SK-N-MC (cell line): ENCODE data around the gene KCNQ1OT1.

ENCODE experiments used
- DNase-seq: peaks from one replicate; pipeline ENCODE4 v3.0.0-alpha.2; 2011; ENCODE audit warnings: low read depth, low spot score
- H3K27ac ChIP-seq: fragments of 200-600 bp; sonication (generic); 2 replicates; pipeline ENCODE4 v1.5.1; 2016; ENCODE audit warnings: mixed run types
- H3K36me3 ChIP-seq: fragments of 200-600 bp; sonication (generic); 2 replicates; pipeline ENCODE4 v1.6.1; 2017; ENCODE audit warnings: antibody characterized with exemption, low read length, mixed read lengths; ENCODE audit not compliant: insufficient read depth
- H3K4me3 ChIP-seq: fragments of 200-600 bp; sonication (generic); 2 replicates; pipeline ENCODE4 v1.5.1; 2016
- H3K9ac ChIP-seq: fragments of 200-600 bp; sonication (generic); 2 replicates; pipeline ENCODE4 v1.8.0; 2017; ENCODE audit warnings: mixed run types, mixed read lengths; ENCODE audit not compliant: insufficient read length
- H3K9me3 ChIP-seq: fragments of 200-600 bp; sonication (generic); 2 replicates; pipeline ENCODE4 v1.6.1; 2017; ENCODE audit warnings: low read depth, mild to moderate bottlenecking, antibody characterized with exemption, low read length, moderate library complexity, mixed read lengths
- EZH2 ChIP-seq: fragments of 200-600 bp; sonication (generic); IDR thresholded peaks from one replicate; pipeline ENCODE4 v1.6.1; 2017; ENCODE audit warnings: antibody characterized with exemption
- FOXP2 ChIP-seq: optimal IDR thresholded peaks from 2 replicates; pipeline ENCODE3; 2011; ENCODE audit warnings: mild to moderate bottlenecking, moderate library complexity; ENCODE audit not compliant: insufficient read depth; ENCODE audit errors: extremely low read length, control extremely low read depth
- POLR2AphosphoS5 ChIP-seq: IDR thresholded peaks from 2 replicates; pipeline ENCODE4 v1.6.1; 2012; ENCODE audit warnings: mild to moderate bottlenecking, low read depth, low read length, borderline replicate concordance

The KCNQ1OT1 gene

GRCh38 chr11:2689651-2690575 is 9.9 kb downstream of the KCNQ1OT1 start:
- H3K4me3 ChIP-seq, result no peak overlapping the region
- H3K27ac ChIP-seq, result no peak overlapping the region
- H3K9me3 ChIP-seq, result no peaks in the 10 kb centered on the region
- no peaks in the 10 kb centered on the region; the same call in 1 of the 2 replicates for H3K36me3 ChIP-seq
- TF ChIP-seq EZH2 (no peak), FOXP2 (no peak), POLR2AphosphoS5 (no peak)
- H3K9ac ChIP-seq, result no peak overlapping the region
- DNase-seq, result no peak

- Histone ChIP-seq H3K9ac (no peak overlapping the region), H3K4me3 (no peak overlapping the region), H3K9me3 (no peaks in the 10 kb centered on the region), H3K36me3 (no peaks in the 10 kb centered on the region; the same call in 1 of the 2 replicates), H3K27ac (no peak overlapping the region)
- DNase-seq, result no peak
- TF ChIP-seq POLR2AphosphoS5 (no peak), FOXP2 (no peak), EZH2 (no peak)
These were observed 11.2 kb downstream of the KCNQ1OT1 start for GRCh38 chr11:2688381-2689231.

GRCh38 chr11:2687782-2688191 is 12.0 kb downstream of the KCNQ1OT1 start:
- no peak for TF ChIP-seq FOXP2
- no peak for TF ChIP-seq POLR2AphosphoS5
- no peak for TF ChIP-seq EZH2
- no peak overlapping the region for H3K27ac ChIP-seq
- no peak overlapping the region for H3K9ac ChIP-seq
- DNase-seq, result no peak
- H3K4me3 ChIP-seq, result no peak overlapping the region
- peaks cover 2% of the 10 kb centered on the region; the same call in 1 of the 2 replicates for H3K36me3 ChIP-seq
- no peaks in the 10 kb centered on the region for H3K9me3 ChIP-seq

GRCh38 chr11:2687223-2687530 is 12.6 kb downstream of the KCNQ1OT1 start:
- Histone ChIP-seq H3K9me3 (no peaks in the 10 kb centered on the region), H3K9ac (no peak overlapping the region), H3K27ac (no peak overlapping the region), H3K4me3 (no peak overlapping the region), H3K36me3 (peaks cover 8% of the 10 kb centered on the region; the same call in 1 of the 2 replicates)
- no peak for TF ChIP-seq FOXP2
- TF ChIP-seq POLR2AphosphoS5, result no peak
- TF ChIP-seq EZH2, result no peak
- no peak for DNase-seq

GRCh38 chr11:2686360-2687222 is 13.2 kb downstream of the KCNQ1OT1 start:
- peaks cover 9% of the 10 kb centered on the region; the same call in 1 of the 2 replicates for H3K36me3 ChIP-seq
- H3K4me3 ChIP-seq, result no peak overlapping the region
- no peak for DNase-seq
- TF ChIP-seq EZH2 (no peak), FOXP2 (no peak), POLR2AphosphoS5 (no peak)
- no peak overlapping the region for H3K27ac ChIP-seq
- H3K9me3 ChIP-seq, result no peaks in the 10 kb centered on the region
- no peak overlapping the region for H3K9ac ChIP-seq

GRCh38 chr11:2685566-2686359 is 14.0 kb downstream of the KCNQ1OT1 start:
- H3K9me3 ChIP-seq, result no peaks in the 10 kb centered on the region
- H3K36me3 ChIP-seq, result peaks cover 9% of the 10 kb centered on the region; the same call in 1 of the 2 replicates
- no peak overlapping the region for H3K27ac ChIP-seq
- H3K9ac ChIP-seq, result no peak overlapping the region
- TF ChIP-seq FOXP2 (no peak), POLR2AphosphoS5 (no peak), EZH2 (no peak)
- DNase-seq, result no peak
- no peak overlapping the region for H3K4me3 ChIP-seq

GRCh38 chr11:2685051-2685450 is 14.7 kb downstream of the KCNQ1OT1 start:
- Histone ChIP-seq H3K36me3 (peaks cover 9% of the 10 kb centered on the region; the same call in 1 of the 2 replicates), H3K9me3 (no peaks in the 10 kb centered on the region), H3K9ac (no peak overlapping the region), H3K4me3 (no peak overlapping the region), H3K27ac (no peak overlapping the region)
- TF ChIP-seq EZH2 (no peak), FOXP2 (no peak), POLR2AphosphoS5 (no peak)
- no peak for DNase-seq
